Uterus (tissue), 4 donors: ENCODE results near the gene CDCA4. TPM values are rescaled to one million over a fixed set of nuclear protein-coding genes. Genes with fewer than 3 reads are reported as not detected.

Source experiments
- DNase-seq, 2 donors: peaks; one replicate each; pipeline ENCODE4 v3.0.0-alpha.2; 2019 to 2020
- H3K27ac ChIP-seq, 2 donors: fragments of 200-600 bp; sonication (generic); 1 replicate in 1 of 2; 2 replicates in 1 of 2; pipeline ENCODE4 v1.5.1; 2016 to 2018
- H3K27me3 ChIP-seq, 2 donors: fragments of 200-600 bp; sonication (generic); one replicate each; pipeline ENCODE4 v1.5.1; 2018 to 2019; ENCODE audit warnings: control low read depth in 1 of 2
- H3K36me3 ChIP-seq, 2 donors: fragments of 200-600 bp; sonication (generic); one replicate each; pipeline ENCODE4 v1.5.1; 2019; ENCODE audit warnings: control low read depth in 1 of 2
- H3K4me1 ChIP-seq, 2 donors: fragments of 200-600 bp; sonication (generic); one replicate each; pipeline ENCODE4 v1.5.1; 2018 to 2019; ENCODE audit warnings: control low read depth in 1 of 2
- H3K4me3 ChIP-seq, 2 donors: fragments of 200-600 bp; sonication (generic); 1 replicate in 1 of 2; 2 replicates in 1 of 2; pipeline ENCODE4 v1.5.1; 2018 to 2019; ENCODE audit warnings: mild to moderate bottlenecking in 1 of 2
- H3K9me3 ChIP-seq, 2 donors: fragments of 200-600 bp; sonication (generic); one replicate each; pipeline ENCODE4 v1.5.1; 2019; ENCODE audit warnings: control low read depth in 1 of 2
- CTCF ChIP-seq, 4 experiments: fragments of 200-600 bp in 2 of 4; fragments of 450-650 bp in 2 of 4; sonication (generic) in 2 of 4; IDR thresholded peaks; one replicate each; pipeline ENCODE4 v1.5.1; 2016 to 2019; ENCODE audit warnings: antibody characterized with exemption in 4 of 4, mild to moderate bottlenecking in 2 of 4, moderate library complexity in 1 of 4
- POLR2A ChIP-seq, 2 donors: fragments of 450-650 bp; IDR thresholded peaks; one replicate each; pipeline ENCODE4 v1.6.1; 2016; ENCODE audit warnings: antibody characterized with exemption in 2 of 2, mild to moderate bottlenecking in 1 of 2, moderate library complexity in 1 of 2
- intact Hi-C: fragments of 100-400 bp; cut with DNase I; formaldehyde crosslinking; loops from one replicate; pipeline ENCODE4 v1.15.1; 2023; ENCODE audit warnings: low total_unique reads
- total RNA-seq, 4 donors: library from RNA; depleted of rRNA in 3 of 4; stranded (reverse); fragments of >200 nt in 3 of 4; gene quantifications; one replicate each; pipeline versions ENCODE4 v1.1.0 to v1.2.4, GENCODE V29; 2014 to 2023
- donor health status: DM: yes; HTN: yes; CAD: no.

The CDCA4 gene
- total RNA-seq, 4 donors from 2014 or later = 2.3 to 43.3 (median 10.3) TPM

DNA sequence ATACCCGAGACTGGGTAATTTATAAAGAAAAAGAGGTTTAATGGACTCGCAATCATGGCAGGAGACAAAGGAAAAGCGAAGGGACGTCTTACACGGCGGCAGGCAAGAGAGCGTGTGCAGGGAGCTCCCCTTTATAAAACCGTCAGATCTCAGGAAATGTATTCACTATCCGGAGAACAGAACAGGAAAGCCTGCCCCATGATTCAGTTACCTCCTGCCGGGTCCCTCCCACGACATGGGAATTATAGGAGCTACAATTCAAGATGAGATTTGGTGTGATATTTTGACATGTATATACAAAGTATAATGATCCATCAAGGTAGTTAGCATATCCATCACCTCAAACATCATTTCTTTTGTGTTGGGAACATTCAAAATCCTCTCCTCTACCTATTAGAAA lies 2.3 kb upstream of the CDCA4 start:
- H3K36me3 ChIP-seq = no peaks in the 10 kb centered on the region
- H3K4me3 ChIP-seq = no peak overlapping the region
- H3K4me1 ChIP-seq = peaks cover 0 to 12% of the 10 kb centered on the region in 2 donors
- H3K9me3 ChIP-seq = no peaks in the 10 kb centered on the region
- no peak overlapping the region for H3K27ac ChIP-seq
- intact Hi-C loops = loop anchor here (5.0 kb wide), 1 partner anchor 46 kb away; the partner anchor contains the start of gene AHNAK2
- no peak for TF ChIP-seq CTCF (IDR thresholded peaks at IDR 0.05)
- no peak for TF ChIP-seq POLR2A (IDR thresholded peaks at IDR 0.05)
- no peak for DNase-seq
- H3K27me3 ChIP-seq = no peaks in the 10 kb centered on the region

GRCh38 chr14:105022276-105022670 lies 1.4 kb upstream of the CDCA4 start:
- Histone ChIP-seq H3K4me1 (peaks cover 0 to 12% of the 10 kb centered on the region in 2 donors), H3K9me3 (no peaks in the 10 kb centered on the region), H3K36me3 (no peaks in the 10 kb centered on the region), H3K4me3 (no peak overlapping the region), H3K27me3 (no peaks in the 10 kb centered on the region), H3K27ac (no peak overlapping the region)
- intact Hi-C loops = loop anchor here (5.0 kb wide), 1 partner anchor 45 kb away; the partner anchor contains the start of gene AHNAK2
- no peak for DNase-seq
- TF ChIP-seq POLR2A (IDR thresholded peaks at IDR 0.05) = no peak
- no peak for TF ChIP-seq CTCF (IDR thresholded peaks at IDR 0.05)

- Histone ChIP-seq H3K4me3 (peak overlapping the region; percentile 67 to 69), H3K9me3 (no peaks in the 10 kb centered on the region), H3K4me1 (peaks cover 0 to 12% of the 10 kb centered on the region in 2 donors), H3K27ac (peak overlapping the region; percentile 74 to 82), H3K27me3 (no peaks in the 10 kb centered on the region), H3K36me3 (no peaks in the 10 kb centered on the region)
- intact Hi-C loops = loop anchor here (5.0 kb wide), 1 partner anchor 44 kb away; the partner anchor contains the start of gene AHNAK2
- DNase-seq = peak; percentile 43 to 54
- TF ChIP-seq POLR2A (IDR thresholded peaks at IDR 0.05) (no peak), CTCF (IDR thresholded peaks at IDR 0.05) (no peak)
Observed at GRCh38 chr14:105021656-105022275, 883 bp upstream of the CDCA4 start.

DNA sequence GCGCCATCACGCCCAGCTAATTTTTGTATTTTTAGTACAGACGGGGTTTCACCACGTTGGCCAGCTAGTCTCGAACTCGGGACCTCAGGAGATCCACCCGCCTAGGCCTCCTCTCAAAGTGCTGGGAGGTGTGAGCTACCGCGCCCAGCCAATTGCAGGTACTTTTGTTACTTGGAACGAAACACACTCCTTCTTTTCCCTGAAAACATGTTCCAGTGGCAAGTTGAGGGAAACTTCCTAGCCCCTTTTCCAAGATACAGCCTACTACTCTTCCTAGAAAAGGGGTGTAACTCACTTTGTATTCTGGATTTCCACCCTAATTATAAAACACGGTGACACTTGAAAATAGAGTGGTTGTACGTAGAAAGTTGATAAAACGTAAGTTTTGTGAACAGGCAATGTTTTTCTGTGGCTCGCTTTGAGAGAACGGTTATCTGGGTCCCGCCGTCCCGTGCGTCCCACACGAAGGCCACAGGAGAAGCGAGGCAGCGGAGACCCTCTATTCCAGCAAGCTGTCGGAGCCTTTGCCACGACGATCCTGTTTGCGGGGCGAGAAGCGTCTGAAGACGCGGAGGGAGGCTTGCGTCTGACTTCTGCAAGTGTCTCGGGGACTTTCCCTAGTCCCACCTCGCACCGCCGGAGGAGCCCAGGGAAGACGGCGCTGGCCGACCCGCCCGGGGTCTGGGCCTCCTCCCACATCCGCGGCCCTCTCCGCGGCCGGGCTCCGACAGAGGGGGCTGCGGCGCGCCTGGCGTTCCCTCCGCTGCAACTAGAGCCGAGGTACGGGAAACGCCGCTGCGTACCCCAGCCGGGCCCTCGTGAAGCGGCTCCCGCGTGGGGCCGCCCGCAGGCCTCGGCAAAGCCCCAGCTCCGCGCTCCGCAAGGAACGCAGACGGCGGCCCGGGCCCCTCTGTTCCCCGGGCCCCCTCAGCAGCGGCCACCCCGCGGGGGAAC lies 745 bp downstream of the CDCA4 start:
- intact Hi-C loops = loop anchor here (5.0 kb wide), 1 partner anchor 43 kb away; the partner anchor contains the start of gene AHNAK2
- peak in 1 of 2 donors; percentile 40 for DNase-seq

More for the DNA sequence above, 745 bp downstream of the CDCA4 start:
- Histone ChIP-seq H3K4me1 (peaks cover 0 to 12% of the 10 kb centered on the region in 2 donors), H3K36me3 (no peaks in the 10 kb centered on the region), H3K9me3 (no peaks in the 10 kb centered on the region), H3K4me3 (peak overlapping the region; percentile 44 to 95), H3K27ac (peak overlapping the region; percentile 55 to 76), H3K27me3 (no peaks in the 10 kb centered on the region)
- no peak for TF ChIP-seq POLR2A (IDR thresholded peaks at IDR 0.05)
- TF ChIP-seq CTCF (IDR thresholded peaks at IDR 0.05) = no peak
